Activated T-helper 1 cell treated with anti-CD3 and anti-CD28 coated beads, Interleukin-2, amount 50 U/mL, for 16 hours (primary cell): Measurements from ENCODE around the gene NDUFB8.

Experiments used
- DNase-seq, 2 donors: peaks; one replicate each; pipeline ENCODE4 v3.0.0-alpha.2; 2020; ENCODE audit warnings: low read depth in 1 of 2, low spot score in 1 of 2

The NDUFB8 gene

DNA sequence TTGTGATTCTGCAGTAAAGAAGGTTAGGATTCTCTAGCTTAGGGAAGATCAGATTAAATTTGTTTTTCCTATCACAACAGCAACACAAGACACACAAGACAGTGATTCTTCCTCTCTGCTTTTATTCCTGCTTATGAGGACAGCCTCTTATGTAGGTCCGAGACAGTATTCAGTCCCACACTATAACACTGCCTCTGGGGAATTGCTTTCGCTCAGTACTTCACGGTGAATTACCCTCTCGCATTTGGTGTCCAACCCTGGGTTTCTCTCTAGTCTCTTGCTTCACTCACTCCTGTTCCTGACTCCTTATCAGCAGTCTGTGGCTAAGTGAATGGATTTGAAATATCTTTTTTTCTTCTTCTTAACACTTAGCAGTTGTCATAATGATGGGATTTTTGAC is 7.8 kb upstream of the NDUFB8 start:
- DNase-seq, result no peak

- DNase-seq, result peak; percentile 66 to 80
Measured at GRCh38 chr10:100535715-100536353, 6.2 kb upstream of the NDUFB8 start, which contains the start of gene HIF1AN. Gene HIF1AN, plus strand, starts transcription at chr10:100535943. Its CDS starts 16 bp downstream, at chr10:100535959.

DNA sequence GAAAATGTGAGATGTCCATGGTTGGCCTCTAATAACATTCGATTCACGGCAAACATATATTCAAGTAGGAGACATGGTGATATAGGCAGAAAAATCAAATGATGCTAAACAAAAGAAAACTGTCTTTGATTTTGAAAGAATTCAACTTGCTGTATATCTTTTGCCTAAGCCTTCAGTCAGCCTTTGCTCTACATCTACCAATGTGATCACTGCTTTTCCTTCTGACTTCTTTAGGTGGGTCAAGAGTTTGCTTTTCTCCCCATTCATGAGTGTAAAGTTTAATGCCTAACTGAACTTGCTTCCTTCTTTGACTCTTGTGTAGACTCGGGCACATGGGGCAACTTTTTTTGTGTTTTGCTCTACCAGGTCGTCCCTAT is 5.7 kb upstream of the NDUFB8 start:
- DNase-seq, result no peak

DNA sequence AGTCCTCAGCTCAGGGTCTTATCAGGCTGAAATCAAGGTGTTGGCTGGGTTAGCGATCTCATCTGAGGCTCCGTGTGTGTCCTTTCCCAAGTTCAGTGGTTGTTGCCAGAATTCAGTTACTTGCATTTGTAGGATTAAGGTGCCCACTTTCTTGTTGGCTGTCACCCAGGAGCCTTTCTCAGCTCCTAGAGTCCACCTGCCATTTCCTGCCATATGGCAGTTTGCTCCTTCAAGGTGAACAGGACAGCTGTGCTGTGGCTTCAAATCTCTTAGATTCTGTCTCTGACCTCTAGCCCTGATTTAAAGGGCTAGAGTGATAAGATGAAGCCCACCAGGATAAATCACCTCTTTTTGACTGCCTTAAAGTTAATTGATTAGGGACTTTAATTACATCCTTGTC is 5.1 kb upstream of the NDUFB8 start:
- no peak for DNase-seq

DNA sequence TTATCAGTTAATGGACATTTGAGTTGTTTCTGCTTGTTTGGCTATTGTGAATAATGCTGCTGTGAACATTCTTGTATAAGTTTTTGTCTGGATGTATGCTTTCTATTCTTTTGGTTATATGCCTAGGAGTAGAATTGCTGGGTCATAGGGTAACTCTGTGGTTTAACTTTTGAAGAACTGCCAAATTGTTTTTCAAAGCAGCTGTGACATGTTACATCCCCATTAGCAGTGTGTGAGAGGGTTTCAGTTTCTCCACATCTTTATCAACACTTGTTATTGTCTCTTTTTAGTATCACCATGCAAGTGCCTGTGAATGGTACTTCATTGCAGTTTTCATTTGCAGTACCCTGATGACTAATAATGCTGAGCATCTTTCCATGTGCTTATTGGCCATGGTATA is 2.1 kb upstream of the NDUFB8 start:
- DNase-seq, result no peak

- no peak for DNase-seq
Measured at GRCh38 chr10:100528921-100529474, 673 bp downstream of the NDUFB8 start.

GRCh38 chr10:100528123-100528886 is 1.4 kb downstream of the NDUFB8 start:
- no peak for DNase-seq

- no peak for DNase-seq
Measured at GRCh38 chr10:100524638-100525037, 5.0 kb downstream of the NDUFB8 start.

DNA sequence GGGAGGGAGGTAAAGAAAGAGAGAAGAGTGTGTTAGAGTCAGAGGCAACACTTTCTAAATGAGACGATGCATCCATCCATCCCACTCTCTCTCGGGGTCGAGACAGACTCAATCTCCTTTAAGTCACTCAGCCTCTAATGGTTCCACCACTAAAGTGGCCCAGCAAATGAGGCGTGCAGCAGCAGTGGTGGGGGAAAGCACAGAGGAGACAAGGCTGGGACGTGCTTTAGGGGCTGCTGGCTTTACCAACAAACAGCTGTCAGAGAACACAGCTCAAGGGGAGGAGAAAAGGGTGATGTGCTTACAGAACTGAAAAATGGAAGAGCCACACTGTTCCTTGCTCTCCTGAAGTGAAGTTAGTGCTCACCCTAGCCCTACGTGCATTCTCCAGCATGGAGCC is 5.5 kb downstream of the NDUFB8 start:
- no peak for DNase-seq

GRCh38 chr10:100522945-100523344 is 6.7 kb downstream of the NDUFB8 start:
- DNase-seq, result no peak

DNA sequence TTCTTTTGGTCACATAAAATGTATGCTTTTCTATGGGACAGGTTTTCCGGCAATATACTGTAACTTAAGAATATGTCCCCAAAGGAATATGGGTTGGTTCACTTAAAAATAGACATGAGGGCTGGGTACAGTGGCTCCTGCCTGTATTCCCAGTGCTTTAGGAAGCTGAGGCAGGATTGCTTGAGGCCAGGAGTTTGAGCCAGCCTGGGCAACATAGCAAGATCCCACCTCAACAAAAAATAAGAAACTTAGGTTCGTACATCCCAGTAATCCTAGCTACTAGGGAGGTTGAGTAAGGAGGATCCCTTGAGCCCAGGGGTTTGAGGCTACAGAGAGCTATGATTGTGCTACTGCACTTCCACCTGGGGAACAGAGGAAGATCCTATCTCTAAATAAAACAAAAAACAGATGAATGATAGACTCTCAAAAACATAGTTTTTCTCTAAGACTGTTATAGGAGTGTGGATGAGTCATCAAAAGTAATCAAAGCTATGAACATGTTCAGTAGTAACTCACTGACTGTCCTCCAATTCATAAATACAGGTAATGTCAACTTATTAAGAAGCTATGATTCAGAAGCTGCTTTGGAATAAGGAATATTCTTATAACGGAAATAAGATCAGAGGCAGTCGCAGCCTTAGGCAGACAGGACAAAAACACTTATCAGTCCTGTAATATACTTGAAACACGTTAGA is 7.4 kb downstream of the NDUFB8 start:
- no peak for DNase-seq

GRCh38 chr10:100520811-100521210 is 8.9 kb downstream of the NDUFB8 start:
- DNase-seq, result no peak

GRCh38 chr10:100519311-100520051 is 10.2 kb downstream of the NDUFB8 start, which contains the start of gene SEC31B:
Gene SEC31B, minus strand, starts transcription at chr10:100519861. Its CDS starts 2,909 bp downstream, at chr10:100516952.
- no peak for DNase-seq

DNA sequence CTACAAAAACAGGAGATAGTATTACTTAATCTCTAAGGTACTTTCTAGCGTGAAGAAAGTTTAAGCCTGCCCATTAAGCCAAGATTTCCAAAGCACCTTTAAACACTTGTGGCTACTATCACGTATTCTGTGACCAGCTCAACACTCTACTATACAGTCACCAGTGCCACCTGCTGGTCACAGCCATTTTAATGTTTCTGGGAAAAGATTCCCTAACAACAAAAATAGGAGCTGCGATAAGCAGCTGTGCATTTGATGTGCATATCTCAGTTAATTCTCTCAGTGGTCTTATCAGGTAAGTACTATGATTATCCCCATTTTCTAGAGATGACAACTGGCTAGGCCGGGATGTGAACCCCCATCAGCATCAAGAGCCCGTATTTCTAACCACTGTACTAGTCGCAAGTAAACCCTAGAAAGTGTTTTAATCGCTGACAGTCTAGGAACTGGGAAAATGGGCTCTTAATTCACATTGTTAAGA is 10.9 kb downstream of the NDUFB8 start:
- DNase-seq, result no peak

GRCh38 chr10:100516847-100517246 is 12.8 kb downstream of the NDUFB8 start:
- DNase-seq, result no peak

- DNase-seq, result no peak
Measured at GRCh38 chr10:100515612-100516011, 14.1 kb downstream of the NDUFB8 start.

DNA sequence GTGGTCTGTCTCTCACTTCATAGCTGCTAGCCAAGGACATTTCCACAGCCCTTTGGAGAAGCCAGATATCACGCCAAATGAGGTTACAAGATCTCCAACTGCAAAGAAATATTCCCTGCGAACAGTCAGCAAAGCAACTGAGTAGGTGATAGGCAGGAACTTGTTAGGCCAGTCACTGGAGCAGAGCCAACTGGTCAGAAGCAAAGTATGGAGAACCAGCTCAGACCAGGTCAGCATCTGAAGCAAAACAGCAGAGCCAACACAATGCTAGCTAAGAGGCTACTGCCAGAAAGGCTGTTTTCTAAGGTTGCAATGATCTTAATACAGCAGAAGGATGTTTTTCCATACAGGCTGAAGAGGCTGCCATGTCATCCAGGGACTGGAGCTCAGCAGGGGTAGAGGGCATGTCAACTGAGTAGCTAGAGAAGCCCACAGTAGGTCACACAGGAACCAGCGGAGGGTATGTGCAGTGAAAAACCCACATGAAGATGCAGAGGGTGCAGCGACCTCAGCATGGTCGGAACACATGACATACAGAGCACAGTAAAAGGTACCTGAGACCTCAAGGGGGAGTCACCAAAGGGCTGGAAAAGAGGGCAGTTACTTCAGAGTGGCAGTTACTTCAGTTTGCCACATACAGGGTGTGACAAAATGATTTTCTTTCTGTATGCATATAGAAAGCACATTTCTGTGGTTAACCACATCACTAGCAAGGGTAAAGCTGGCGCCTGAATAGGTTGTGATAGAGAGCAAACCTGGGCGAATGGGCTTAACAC is 18.9 kb downstream of the NDUFB8 start:
- peak; percentile 26 to 31 for DNase-seq

DNA sequence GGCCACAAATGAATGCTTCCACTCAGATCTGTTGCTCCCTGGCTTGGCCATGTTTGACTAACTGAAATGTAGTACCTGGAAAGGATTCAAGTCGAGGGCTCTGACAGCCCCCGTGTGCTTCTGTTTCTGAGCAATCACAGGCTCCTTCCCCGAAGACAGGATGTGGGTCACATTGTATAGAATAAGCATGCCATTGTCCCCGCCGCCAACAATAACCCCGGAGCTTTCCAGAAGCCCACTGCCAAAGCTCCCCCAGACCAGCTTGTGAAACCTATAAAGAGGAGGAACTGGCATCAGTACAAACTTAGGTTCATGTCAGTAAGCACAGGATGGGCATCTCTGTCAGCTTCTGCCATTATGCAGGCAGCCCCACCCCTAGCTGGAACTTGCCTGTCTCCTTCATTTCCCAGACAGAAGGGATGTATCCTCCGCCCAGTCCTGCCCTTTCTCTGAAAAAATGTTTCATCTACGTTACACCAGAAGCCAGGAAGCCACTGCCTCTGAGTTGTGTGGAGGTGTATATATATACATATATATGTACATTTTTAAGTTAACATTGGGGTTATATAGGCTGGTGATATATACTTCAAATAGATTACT is 20.3 kb downstream of the NDUFB8 start:
- DNase-seq, result peak in 1 of 2 donors; percentile 15

- DNase-seq, result no peak
Measured at GRCh38 chr10:100508691-100509150, 20.9 kb downstream of the NDUFB8 start.

- DNase-seq, result no peak
Measured at GRCh38 chr10:100508266-100508665, 21.4 kb downstream of the NDUFB8 start.
